HUES64 (cell line): Measurements from ENCODE around the gene ZSCAN5A.
A peak's percentile ranks its signal among the peaks of the same experiment; 100 is the strongest.
"Not testable (repeated sequence)": the region's sequence is repeated elsewhere in the genome, so short reads cannot be mapped to it uniquely, and the experiment has no call there.

Experiments
- H3K27ac ChIP-seq: 2 replicates; pipeline ENCODE4 v1.7.0; 2013; ENCODE audit warnings: low read depth, low read length, inconsistent platforms
- H3K27me3 ChIP-seq: 2 replicates; pipeline ENCODE4 v1.6.1; 2013; ENCODE audit warnings: mild to moderate bottlenecking, low read length; ENCODE audit not compliant: insufficient read depth
- H3K36me3 ChIP-seq: 2 replicates; pipeline ENCODE4 v1.6.1; 2013; ENCODE audit warnings: mild to moderate bottlenecking, low read length; ENCODE audit not compliant: insufficient read depth
- H3K4me1 ChIP-seq: 2 replicates; pipeline ENCODE4 v1.6.1; 2013; ENCODE audit warnings: mild to moderate bottlenecking, low read length, moderate library complexity; ENCODE audit not compliant: insufficient read depth
- H3K4me3 ChIP-seq: 2 replicates; pipeline ENCODE4 v1.5.1; 2013; ENCODE audit warnings: mild to moderate bottlenecking, low read length, moderate library complexity
- H3K9ac ChIP-seq: 2 replicates; pipeline ENCODE4 v1.6.1; 2013; ENCODE audit warnings: mild to moderate bottlenecking, low read depth, low read length
- H3K9me3 ChIP-seq: 2 replicates; pipeline ENCODE4 v1.6.1; 2013; ENCODE audit warnings: low read depth, low read length; ENCODE audit not compliant: insufficient read depth
- WGBS: fragments of 150-250, 120-280 bp; methylation state at CpG from one replicate; pipeline ENCODE4 v1.1.7; 2013; ENCODE audit warnings: missing lambda C conversion rate; 5-methylcytosine and 5-hydroxymethylcytosine counted together

Gene ZSCAN5A

DNA sequence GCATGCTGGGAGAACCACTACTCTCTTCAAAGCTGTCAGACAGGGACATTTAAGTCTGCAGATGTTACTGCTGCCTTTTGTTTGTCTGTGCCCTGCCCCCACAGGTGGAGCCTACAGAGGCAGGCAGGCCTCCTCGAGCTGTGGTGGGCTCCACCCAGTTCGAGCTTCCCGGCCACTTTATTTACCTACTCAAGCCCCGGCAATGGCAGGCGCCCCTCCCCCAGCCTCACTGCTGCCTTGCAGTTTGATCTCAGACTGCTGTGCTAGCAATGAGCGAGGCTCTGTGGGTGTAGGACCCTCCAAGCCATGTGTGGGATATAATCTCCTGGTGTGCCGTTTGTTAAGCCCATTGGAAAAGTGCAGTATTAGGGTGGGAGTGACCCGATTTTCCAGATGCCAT lies 22.4 kb upstream of the ZSCAN5A start:
- H3K9me3 ChIP-seq: peaks cover 52% of the 10 kb centered on the region
- not testable (repeated sequence) for H3K27ac ChIP-seq, H3K27me3 ChIP-seq, H3K4me1 ChIP-seq, H3K36me3 ChIP-seq, H3K4me3 ChIP-seq, H3K9ac ChIP-seq
- 88% methylated on average over 7 of the region's 8 CpGs for WGBS

DNA sequence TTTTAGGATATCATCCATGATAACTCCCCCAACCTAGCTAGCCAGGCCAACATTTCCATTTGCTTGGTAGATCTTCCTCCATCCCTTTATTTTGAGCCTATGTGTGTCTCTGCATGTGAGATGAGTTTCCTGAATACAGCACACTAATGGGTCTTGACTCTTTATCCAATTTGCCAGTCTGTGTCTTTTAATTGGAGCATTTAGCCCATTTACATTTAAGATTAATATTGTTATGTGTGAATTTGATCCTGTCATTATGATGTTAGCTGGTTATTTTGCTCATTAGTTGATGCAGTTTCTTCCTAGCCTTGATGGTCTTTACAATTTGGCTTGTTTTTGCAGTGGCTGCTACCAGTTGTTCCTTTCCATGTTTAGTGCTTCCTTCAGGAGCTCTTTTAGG lies 20.7 kb upstream of the ZSCAN5A start:
- H3K36me3 ChIP-seq, H3K27me3 ChIP-seq, H3K4me1 ChIP-seq, H3K27ac ChIP-seq, H3K9ac ChIP-seq, H3K4me3 ChIP-seq: not testable (repeated sequence)
- peaks cover 45% of the 10 kb centered on the region for H3K9me3 ChIP-seq

DNA sequence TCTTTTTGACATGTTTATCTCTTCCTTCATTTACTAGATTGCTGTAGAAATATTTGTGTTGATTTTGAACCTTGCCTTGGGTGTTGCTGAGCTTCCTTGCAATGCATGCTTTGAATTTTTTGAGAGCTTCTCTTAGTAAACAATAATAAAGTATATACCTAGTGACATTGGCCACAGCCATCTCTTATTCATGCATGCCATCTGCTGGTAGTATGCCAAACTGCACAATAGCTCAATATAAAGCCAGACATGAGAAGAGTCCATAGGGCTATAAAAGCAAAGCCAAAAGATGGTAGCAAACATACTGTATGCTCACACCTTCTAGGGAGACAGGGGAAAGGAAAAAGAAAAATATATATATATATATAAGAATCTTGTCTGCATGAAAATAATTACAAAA lies 18.9 kb upstream of the ZSCAN5A start:
- no peak overlapping the region for H3K4me3 ChIP-seq
- no peak overlapping the region for H3K9ac ChIP-seq
- no peaks in the 10 kb centered on the region for H3K4me1 ChIP-seq
- no peaks in the 10 kb centered on the region for H3K36me3 ChIP-seq
- no peak overlapping the region for H3K27ac ChIP-seq
- peaks cover 31% of the 10 kb centered on the region for H3K9me3 ChIP-seq
- H3K27me3 ChIP-seq: no peaks in the 10 kb centered on the region

DNA sequence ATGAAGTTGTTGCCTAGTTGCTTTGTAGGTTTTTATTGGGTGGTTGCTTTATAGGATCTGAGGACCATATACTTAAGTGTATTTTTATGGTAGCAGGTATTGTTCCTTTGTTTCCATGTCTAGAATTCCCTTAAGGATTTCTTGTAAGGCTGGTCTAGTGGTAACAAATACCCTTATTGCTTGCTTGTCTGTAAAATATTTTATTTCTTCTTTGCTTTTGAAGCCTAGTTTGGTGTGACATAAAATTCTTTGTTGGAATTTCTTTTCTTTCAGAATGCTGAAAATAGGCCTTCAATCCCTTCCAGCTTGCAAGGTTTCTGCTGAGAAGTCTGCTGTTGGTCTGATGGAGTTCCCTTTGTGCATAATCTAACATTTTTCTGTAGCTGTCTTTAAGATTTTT lies 18.1 kb upstream of the ZSCAN5A start:
- no peaks in the 10 kb centered on the region for H3K36me3 ChIP-seq

DNA sequence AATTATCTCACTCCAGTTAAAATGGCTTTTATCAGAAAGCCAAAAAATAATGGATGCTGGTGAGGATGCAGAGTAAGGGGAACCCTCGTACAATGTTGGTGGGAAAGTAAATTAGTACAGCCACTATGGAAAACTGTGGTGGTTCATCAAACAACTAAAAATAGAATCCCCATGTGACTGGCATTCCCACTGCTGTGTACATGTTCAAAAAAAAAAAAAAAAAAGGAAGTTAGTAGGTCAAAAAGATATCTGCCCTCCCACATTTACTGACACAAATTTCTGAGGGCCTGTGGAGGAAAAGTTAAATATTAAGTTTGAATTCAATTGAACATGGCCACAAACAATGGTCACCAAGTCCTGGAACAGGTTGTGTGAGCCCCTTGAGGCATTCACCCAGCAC lies 9.8 kb upstream of the ZSCAN5A start:
- 0 out of 2 replicates have a peak, but pooled peaks cover 10% of the 10 kb centered on the region for H3K9me3 ChIP-seq
- no peak overlapping the region for H3K27ac ChIP-seq
- H3K36me3 ChIP-seq: no peaks in the 10 kb centered on the region
- H3K4me1 ChIP-seq: no peaks in the 10 kb centered on the region
- no peak overlapping the region for H3K4me3 ChIP-seq
- no peak overlapping the region for H3K9ac ChIP-seq
- peaks cover 6% of the 10 kb centered on the region; the same call in 1 of the 2 replicates for H3K27me3 ChIP-seq
- 90% methylated on average over 1 of the region's 1 CpG for WGBS

More for the DNA sequence above, 18.1 kb upstream of the ZSCAN5A start:
- no peak overlapping the region for H3K4me3 ChIP-seq
- H3K27ac ChIP-seq: no peak overlapping the region
- H3K4me1 ChIP-seq: no peaks in the 10 kb centered on the region
- no peak overlapping the region for H3K9ac ChIP-seq
- H3K9me3 ChIP-seq: peaks cover 23% of the 10 kb centered on the region
- H3K27me3 ChIP-seq: no peaks in the 10 kb centered on the region

DNA sequence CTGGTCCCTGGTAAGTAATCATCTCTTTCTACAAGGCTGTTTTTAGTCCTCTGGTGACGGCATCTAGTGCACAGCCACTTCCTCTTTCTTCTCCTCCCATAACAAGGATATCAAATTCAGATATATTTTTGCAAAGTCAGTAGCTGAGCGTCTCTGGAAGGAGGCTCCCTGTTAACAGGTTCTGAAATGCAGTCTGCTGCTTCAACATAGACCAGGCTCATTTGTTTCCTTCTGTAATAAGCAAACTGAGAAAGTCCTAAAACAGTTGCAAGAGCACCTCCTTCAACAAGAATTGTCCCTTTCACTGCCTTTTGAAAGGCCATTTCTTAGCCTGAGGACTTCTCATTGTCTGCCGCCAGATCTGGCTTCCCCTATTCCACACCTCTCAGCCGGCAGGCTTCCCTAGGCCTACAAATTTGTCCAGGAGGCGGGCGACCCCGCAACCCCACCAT lies 7.4 kb upstream of the ZSCAN5A start:
- Histone ChIP-seq H3K27ac (no peak overlapping the region), H3K36me3 (no peaks in the 10 kb centered on the region), H3K9ac (no peak overlapping the region), H3K27me3 (peaks cover 6% of the 10 kb centered on the region; the same call in 1 of the 2 replicates), H3K4me1 (no peaks in the 10 kb centered on the region), H3K9me3 (0 out of 2 replicates have a peak, but pooled peaks cover 6% of the 10 kb centered on the region), H3K4me3 (no peak overlapping the region)
- WGBS: 87% methylated on average over 7 of the region's 7 CpGs

DNA sequence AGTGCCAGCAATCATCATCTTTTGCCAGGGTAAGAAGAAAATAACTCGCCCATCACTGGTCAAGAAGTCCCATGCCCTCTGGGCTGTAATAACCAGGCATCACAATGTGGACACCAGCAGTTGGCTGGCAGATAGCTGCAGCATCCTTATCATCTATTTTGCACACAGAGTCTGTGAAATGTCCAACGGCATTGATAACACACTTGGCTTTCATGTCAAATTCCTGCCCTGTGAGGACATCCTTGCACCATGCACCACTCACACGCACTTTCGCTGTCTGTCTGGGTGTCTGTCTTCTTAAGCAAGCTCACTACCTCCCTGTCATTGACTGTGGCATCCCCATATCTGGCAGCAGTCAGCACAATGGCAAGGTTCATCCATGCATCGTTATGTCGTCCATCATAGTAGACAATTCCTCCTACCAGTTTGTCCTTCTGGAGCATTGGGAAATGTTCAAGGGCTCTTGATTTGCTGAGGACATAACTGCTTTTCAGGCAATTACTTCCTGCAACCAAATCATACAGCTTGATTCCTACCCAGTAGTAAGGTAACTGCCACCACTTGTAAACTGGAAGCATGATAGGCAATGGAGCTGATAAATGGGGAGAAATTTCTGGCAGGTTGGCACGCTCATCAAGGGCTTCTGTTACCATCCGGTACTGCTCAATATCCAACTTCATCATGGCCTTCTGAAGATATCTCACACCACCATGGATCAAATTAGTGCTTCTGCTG lies 6.8 kb upstream of the ZSCAN5A start:
- WGBS: 87% methylated on average over 8 of the region's 8 CpGs
- no peak overlapping the region for H3K9ac ChIP-seq
- H3K27ac ChIP-seq: no peak overlapping the region
- no peak overlapping the region for H3K4me3 ChIP-seq
- 0 out of 2 replicates have a peak, but pooled peaks cover 6% of the 10 kb centered on the region for H3K9me3 ChIP-seq
- H3K36me3 ChIP-seq: no peaks in the 10 kb centered on the region
- no peaks in the 10 kb centered on the region for H3K4me1 ChIP-seq
- peaks cover 6% of the 10 kb centered on the region; the same call in 1 of the 2 replicates for H3K27me3 ChIP-seq

DNA sequence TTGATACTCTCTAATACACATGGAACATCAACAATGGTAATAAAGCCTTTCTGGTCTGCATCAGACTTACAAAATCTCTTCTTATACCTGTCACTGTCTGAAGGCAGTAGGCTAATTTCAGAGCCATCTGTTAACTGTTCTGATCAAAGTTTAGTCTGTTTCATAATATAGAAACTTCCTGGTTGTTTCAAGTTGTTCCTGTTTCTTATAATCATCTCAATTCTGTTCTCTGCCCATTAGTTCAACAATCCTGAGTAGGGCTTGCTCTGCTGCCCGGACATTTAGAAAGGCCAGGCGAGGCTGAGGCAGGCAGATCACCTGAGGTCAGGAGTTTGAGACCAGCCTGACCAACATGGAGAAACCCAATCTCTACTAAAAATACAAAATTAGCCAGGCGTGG lies 5.4 kb upstream of the ZSCAN5A start:
- H3K9me3 ChIP-seq: 0 out of 2 replicates have a peak, but pooled peaks cover 6% of the 10 kb centered on the region
- H3K36me3 ChIP-seq: no peaks in the 10 kb centered on the region
- 85% methylated on average over 3 of the region's 3 CpGs for WGBS
- no peak overlapping the region for H3K4me3 ChIP-seq
- no peaks in the 10 kb centered on the region; the same call in 1 of the 2 replicates for H3K4me1 ChIP-seq
- peaks cover 6% of the 10 kb centered on the region; the same call in 1 of the 2 replicates for H3K27me3 ChIP-seq
- no peak overlapping the region for H3K27ac ChIP-seq
- no peak overlapping the region for H3K9ac ChIP-seq

DNA sequence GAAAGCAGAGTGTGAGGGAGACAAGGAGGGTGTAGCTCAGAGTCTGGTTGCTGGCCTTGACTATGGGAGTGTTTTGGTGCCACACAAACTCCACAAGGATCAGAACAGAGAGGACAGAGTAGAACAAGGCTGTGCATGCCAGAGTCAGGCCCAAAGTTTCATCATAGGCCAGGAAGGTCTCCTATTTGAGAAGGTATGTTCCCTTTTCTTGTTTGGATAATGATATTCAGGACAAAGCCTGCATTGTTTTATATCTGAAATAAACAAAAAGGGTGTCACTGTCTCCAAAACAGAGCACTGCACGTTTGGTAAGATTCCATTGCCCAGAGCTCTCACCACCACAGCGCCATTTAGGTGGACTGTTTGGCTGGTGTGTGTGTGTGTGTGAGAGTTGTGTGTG lies 3.1 kb upstream of the ZSCAN5A start:
- peaks cover 6% of the 10 kb centered on the region; the same call in 1 of the 2 replicates for H3K27me3 ChIP-seq
- H3K36me3 ChIP-seq: peaks cover under 1% of the 10 kb centered on the region; the same call in 1 of the 2 replicates
- H3K4me1 ChIP-seq: peaks cover 4% of the 10 kb centered on the region; the same call in 1 of the 2 replicates
- H3K27ac ChIP-seq: no peak overlapping the region
- no peak overlapping the region for H3K4me3 ChIP-seq
- 71% methylated on average over 2 of the region's 2 CpGs for WGBS
- no peaks in the 10 kb centered on the region for H3K9me3 ChIP-seq
- no peak overlapping the region for H3K9ac ChIP-seq

DNA sequence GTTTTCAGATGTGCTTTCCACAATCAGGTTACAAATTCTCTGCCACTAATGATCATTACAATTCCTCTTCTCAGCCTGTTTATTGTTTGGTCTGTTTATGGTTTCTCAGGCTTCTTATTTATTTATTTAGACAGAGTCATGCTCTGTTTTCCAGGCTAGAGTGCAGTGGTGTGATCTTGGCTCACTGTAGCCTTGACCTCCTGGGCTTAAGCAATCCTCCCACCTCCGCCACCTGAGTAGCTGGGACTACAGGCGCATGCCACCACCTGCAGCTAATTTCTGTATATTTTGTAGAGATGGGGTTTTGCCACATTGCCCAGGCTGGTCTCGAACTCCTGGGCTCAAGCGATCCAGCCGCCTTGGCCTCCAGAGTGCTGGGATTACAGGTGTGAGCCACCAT lies 2.1 kb upstream of the ZSCAN5A start:
- no peaks in the 10 kb centered on the region for H3K9me3 ChIP-seq
- no peak overlapping the region for H3K27ac ChIP-seq
- peaks cover 11% of the 10 kb centered on the region; the same call in 1 of the 2 replicates for H3K36me3 ChIP-seq
- H3K4me3 ChIP-seq: no peak overlapping the region
- H3K27me3 ChIP-seq: peaks cover 6% of the 10 kb centered on the region; the same call in 1 of the 2 replicates
- 87% methylated on average over 5 of the region's 5 CpGs for WGBS
- no peak overlapping the region for H3K9ac ChIP-seq
- peaks cover 4% of the 10 kb centered on the region; the same call in 1 of the 2 replicates for H3K4me1 ChIP-seq

DNA sequence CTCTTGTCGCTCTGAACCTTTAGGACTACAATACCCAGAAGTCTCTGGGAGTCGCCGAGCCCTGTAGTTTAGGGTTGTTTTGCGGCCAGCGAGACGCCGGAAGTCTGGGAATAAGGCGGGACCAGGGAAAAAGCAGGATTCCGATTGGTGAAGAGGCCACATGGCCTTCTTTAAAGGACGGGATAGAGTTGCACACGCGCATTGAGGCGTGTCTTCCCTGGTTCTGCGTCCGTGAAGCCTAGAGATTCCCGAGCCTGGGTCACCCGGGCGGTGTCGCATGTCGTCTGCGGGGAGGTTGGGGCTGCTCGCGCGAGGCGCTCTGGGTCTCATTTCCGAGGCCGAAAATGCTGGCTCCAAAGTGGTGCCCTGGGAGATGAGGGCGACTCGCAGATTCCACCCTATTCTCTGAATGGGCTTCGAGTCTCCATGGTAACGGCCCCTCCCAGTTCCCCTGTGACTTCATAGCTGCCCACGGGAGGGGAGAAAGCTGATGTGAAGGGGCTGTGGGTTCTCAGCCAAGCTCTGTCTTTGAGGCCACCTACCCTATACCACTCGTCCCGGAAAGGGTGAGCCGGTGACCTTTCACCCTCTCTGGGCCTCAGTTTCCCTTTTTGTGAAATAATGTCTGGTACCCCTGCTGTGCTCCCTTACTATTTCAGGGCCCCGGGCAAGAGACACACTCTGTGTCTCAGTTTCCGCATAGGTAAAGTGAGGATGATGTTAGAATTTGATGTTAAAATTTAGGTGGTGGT lies 614 bp upstream of the ZSCAN5A start:
- Histone ChIP-seq H3K27me3 (no peaks in the 10 kb centered on the region), H3K36me3 (peaks cover 16% of the 10 kb centered on the region; the same call in 1 of the 2 replicates), H3K4me3 (peak overlapping the region; percentile 81), H3K27ac (peak overlapping the region; percentile 89), H3K4me1 (peaks cover 4% of the 10 kb centered on the region; the same call in 1 of the 2 replicates), H3K9me3 (no peaks in the 10 kb centered on the region), H3K9ac (peak overlapping the region; percentile 91)
- 4% methylated on average over 37 of the region's 37 CpGs for WGBS
